ENCODE data around the gene PITPNC1. TPM values are rescaled to one million over a fixed set of nuclear protein-coding genes. Genes with fewer than 3 reads are reported as not detected.

Gene PITPNC1
- total and polyA plus RNA-seq, 2 of the 13 experiments (the other 11 are each of a cell fraction or from before 2014, with no cell fraction given) = 4.1 to 5.7 TPM

DNA sequence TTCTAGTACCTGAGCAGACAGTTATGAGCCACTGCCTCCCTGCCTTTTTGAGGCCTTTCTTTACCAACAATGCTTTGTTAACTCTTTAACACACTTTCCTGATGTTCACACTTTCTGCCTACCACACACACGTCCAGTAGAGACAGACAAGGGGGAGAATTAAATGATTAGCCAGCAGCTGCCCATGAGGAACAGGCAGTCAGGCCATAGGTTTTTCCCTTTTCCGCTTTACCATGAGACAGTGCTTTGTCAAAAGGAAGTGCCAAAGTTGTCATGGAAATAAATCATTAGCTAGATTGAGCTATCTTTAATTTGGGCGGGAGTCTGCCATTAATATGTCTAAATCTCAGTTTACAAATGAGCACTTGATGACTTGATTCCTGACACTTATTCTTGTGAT, 102.1 kb downstream of the PITPNC1 start:
- intact Hi-C loops (cut with micrococcal nuclease; ENCODE audit: unreplicated experiment) (no loop called here), in situ Hi-C loops (cut with HindIII; ENCODE audit: extremely low pct_ligation_motif_present, low pct_unique_long_range_greater_than_20kb) (no loop called here)
- no peak for TF ChIP-seq ZNF607 (CRISPR knock-in tag; IDR thresholded peaks at IDR 0.05; ENCODE audit: borderline replicate concordance)
- TF ChIP-seq, protein P1, sequence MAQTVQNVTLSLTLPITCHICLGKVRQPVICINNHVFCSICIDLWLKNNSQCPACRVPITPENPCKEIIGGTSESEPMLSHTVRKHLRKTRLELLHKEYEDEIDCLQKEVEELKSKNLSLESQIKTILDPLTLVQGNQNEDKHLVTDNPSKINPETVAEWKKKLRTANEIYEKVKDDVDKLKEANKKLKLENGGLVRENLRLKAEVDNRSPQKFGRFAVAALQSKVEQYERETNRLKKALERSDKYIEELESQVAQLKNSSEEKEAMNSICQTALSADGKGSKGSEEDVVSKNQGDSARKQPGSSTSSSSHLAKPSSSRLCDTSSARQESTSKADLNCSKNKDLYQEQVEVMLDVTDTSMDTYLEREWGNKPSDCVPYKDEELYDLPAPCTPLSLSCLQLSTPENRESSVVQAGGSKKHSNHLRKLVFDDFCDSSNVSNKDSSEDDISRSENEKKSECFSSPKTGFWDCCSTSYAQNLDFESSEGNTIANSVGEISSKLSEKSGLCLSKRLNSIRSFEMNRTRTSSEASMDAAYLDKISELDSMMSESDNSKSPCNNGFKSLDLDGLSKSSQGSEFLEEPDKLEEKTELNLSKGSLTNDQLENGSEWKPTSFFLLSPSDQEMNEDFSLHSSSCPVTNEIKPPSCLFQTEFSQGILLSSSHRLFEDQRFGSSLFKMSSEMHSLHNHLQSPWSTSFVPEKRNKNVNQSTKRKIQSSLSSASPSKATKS (CRISPR knock-in tag; IDR thresholded peaks at IDR 0.05) = no peak
- TF ChIP-seq IRF2 (CRISPR knock-in tag; IDR thresholded peaks at IDR 0.05) = no peak
- no peak for TF ChIP-seq SPEN (CRISPR knock-in tag; IDR thresholded peaks at IDR 0.05; ENCODE audit: low read depth)
- no peak for TF ChIP-seq HMG20B (CRISPR knock-in tag; conservative IDR thresholded peaks at IDR 0.05)
- TF ChIP-seq MBD4 (IDR thresholded peaks at IDR 0.05; ENCODE audit: borderline replicate concordance, low read length) = no peak
- TF ChIP-seq LCORL (IDR thresholded peaks at IDR 0.05) = no peak
- TF ChIP-seq LCORL (CRISPR knock-in tag; IDR thresholded peaks at IDR 0.05) = no peak
- TF ChIP-seq STAT5B (CRISPR knock-in tag; IDR thresholded peaks at IDR 0.05) = no peak
- TF ChIP-seq, protein P2, sequence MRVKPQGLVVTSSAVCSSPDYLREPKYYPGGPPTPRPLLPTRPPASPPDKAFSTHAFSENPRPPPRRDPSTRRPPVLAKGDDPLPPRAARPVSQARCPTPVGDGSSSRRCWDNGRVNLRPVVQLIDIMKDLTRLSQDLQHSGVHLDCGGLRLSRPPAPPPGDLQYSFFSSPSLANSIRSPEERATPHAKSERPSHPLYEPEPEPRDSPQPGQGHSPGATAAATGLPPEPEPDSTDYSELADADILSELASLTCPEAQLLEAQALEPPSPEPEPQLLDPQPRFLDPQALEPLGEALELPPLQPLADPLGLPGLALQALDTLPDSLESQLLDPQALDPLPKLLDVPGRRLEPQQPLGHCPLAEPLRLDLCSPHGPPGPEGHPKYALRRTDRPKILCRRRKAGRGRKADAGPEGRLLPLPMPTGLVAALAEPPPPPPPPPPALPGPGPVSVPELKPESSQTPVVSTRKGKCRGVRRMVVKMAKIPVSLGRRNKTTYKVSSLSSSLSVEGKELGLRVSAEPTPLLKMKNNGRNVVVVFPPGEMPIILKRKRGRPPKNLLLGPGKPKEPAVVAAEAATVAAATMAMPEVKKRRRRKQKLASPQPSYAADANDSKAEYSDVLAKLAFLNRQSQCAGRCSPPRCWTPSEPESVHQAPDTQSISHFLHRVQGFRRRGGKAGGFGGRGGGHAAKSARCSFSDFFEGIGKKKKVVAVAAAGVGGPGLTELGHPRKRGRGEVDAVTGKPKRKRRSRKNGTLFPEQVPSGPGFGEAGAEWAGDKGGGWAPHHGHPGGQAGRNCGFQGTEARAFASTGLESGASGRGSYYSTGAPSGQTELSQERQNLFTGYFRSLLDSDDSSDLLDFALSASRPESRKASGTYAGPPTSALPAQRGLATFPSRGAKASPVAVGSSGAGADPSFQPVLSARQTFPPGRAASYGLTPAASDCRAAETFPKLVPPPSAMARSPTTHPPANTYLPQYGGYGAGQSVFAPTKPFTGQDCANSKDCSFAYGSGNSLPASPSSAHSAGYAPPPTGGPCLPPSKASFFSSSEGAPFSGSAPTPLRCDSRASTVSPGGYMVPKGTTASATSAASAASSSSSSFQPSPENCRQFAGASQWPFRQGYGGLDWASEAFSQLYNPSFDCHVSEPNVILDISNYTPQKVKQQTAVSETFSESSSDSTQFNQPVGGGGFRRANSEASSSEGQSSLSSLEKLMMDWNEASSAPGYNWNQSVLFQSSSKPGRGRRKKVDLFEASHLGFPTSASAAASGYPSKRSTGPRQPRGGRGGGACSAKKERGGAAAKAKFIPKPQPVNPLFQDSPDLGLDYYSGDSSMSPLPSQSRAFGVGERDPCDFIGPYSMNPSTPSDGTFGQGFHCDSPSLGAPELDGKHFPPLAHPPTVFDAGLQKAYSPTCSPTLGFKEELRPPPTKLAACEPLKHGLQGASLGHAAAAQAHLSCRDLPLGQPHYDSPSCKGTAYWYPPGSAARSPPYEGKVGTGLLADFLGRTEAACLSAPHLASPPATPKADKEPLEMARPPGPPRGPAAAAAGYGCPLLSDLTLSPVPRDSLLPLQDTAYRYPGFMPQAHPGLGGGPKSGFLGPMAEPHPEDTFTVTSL (CRISPR knock-in tag; IDR thresholded peaks at IDR 0.05; ENCODE audit: borderline replicate concordance) = no peak
- no peak for TF ChIP-seq ERF (CRISPR knock-in tag; IDR thresholded peaks at IDR 0.05)
- TF ChIP-seq, protein P3, sequence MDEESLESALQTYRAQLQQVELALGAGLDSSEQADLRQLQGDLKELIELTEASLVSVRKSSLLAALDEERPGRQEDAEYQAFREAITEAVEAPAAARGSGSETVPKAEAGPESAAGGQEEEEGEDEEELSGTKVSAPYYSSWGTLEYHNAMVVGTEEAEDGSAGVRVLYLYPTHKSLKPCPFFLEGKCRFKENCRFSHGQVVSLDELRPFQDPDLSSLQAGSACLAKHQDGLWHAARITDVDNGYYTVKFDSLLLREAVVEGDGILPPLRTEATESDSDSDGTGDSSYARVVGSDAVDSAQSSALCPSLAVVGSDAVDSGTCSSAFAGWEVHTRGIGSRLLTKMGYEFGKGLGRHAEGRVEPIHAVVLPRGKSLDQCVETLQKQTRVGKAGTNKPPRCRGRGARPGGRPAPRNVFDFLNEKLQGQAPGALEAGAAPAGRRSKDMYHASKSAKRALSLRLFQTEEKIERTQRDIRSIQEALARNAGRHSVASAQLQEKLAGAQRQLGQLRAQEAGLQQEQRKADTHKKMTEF (CRISPR knock-in tag; IDR thresholded peaks at IDR 0.05) = no peak
- TF ChIP-seq, protein P4, sequence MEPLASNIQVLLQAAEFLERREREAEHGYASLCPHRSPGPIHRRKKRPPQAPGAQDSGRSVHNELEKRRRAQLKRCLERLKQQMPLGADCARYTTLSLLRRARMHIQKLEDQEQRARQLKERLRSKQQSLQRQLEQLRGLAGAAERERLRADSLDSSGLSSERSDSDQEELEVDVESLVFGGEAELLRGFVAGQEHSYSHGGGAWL (CRISPR knock-in tag; IDR thresholded peaks at IDR 0.05) = no peak
- TF ChIP-seq ZNF260 (CRISPR knock-in tag; IDR thresholded peaks at IDR 0.05; ENCODE audit: borderline replicate concordance, low read depth) = no peak
- TF ChIP-seq KDM1A (CRISPR knock-in tag; IDR thresholded peaks at IDR 0.05) = no peak
- no peak for TF ChIP-seq ZBTB8A (CRISPR knock-in tag; IDR thresholded peaks at IDR 0.05; ENCODE audit: borderline replicate concordance, low read depth)
- TF ChIP-seq ZNF138 (CRISPR knock-in tag; IDR thresholded peaks at IDR 0.05; ENCODE audit: low read depth) = no peak
- Histone ChIP-seq H3K79me2 (ENCODE audit: insufficient read depth, low read length) (no peaks in the 10 kb centered on the region), H3K27ac (ENCODE audit: extremely low read length, insufficient read depth, low read length) (no peak overlapping the region), H3K27me3 (ENCODE audit: control insufficient read depth in 1 of 2, insufficient read depth in 2 of 2, low read length in 2 of 2) (no peaks in the 10 kb centered on the region), H3K4me2 (ENCODE audit: low read depth, low read length) (no peak overlapping the region), H2AFZ (ENCODE audit: low read length) (no peak overlapping the region), H3K36me3 (replicated peaks in 1 of 2; ENCODE audit: control insufficient read depth in 1 of 2, insufficient read depth in 2 of 2, low read length in 2 of 2) (no peaks in the 10 kb centered on the region), H3K9ac (ENCODE audit: insufficient read depth, low read depth, low read length) (no peak overlapping the region), H3K9me3 (ENCODE audit: low read length) (no peaks in the 10 kb centered on the region), H4K20me1 (ENCODE audit: insufficient read depth, low read length) (no peaks in the 10 kb centered on the region), H3K4me3 (replicated peaks in 1 of 3; ENCODE audit: insufficient read depth in 1 of 3, low read depth in 2 of 3, low read length in 3 of 3) (no peak overlapping the region), H3K4me1 (ENCODE audit: insufficient read depth, low read length) (peaks cover 9% of the 10 kb centered on the region; the same call in 1 of the 2 replicates)
- no peak for ATAC-seq
- FAIRE-seq = no peak
- DNase-seq (ENCODE audit: low spot score) = no peak
- POLR2A ChIA-PET = no interaction called here
- BruUV-seq (replicated peaks) = no TSS peak
- WGBS (ENCODE audit: low lambda C conversion rate) = 52% methylated on average over 3 of the region's 3 CpGs
- CTCF ChIA-PET (ENCODE audit: low intra/inter-chr PET ratio, low total read pairs) = no interaction called here
